ENCODE measurements around the gene MRPL54. TPM values are rescaled to one million over a fixed set of nuclear protein-coding genes. Genes with fewer than 3 reads are reported as not detected.

Gene MRPL54
- total RNA-seq, 4 donors from 2014 or later, result 52.4 to 76.3 (median 68.0) TPM

GRCh38 chr19:3733549-3734309 is 28.8 kb upstream of the MRPL54 start:
- ATAC-seq (ENCODE audit: low FRiP score), result no peak
- no peak for TF ChIP-seq CTCF (IDR thresholded peaks at IDR 0.05)

GRCh38 chr19:3734310-3734600 is 28.2 kb upstream of the MRPL54 start:
- ATAC-seq (ENCODE audit: low FRiP score) (no peak), DNase-seq (ENCODE audit: low spot score) (no peak)
- no peak for TF ChIP-seq CTCF (IDR thresholded peaks at IDR 0.05)

More at GRCh38 chr19:3733549-3734309, 28.8 kb upstream of the MRPL54 start:
- no peak for DNase-seq (ENCODE audit: low spot score)

GRCh38 chr19:3736106-3736724 is 26.3 kb upstream of the MRPL54 start:
- TF ChIP-seq CTCF (IDR thresholded peaks at IDR 0.05), result no peak
- ATAC-seq (ENCODE audit: low FRiP score) (no peak), DNase-seq (ENCODE audit: low spot score) (no peak)

GRCh38 chr19:3737487-3738205 is 24.8 kb upstream of the MRPL54 start:
- DNase-seq (ENCODE audit: low spot score) (no peak), ATAC-seq (ENCODE audit: low FRiP score) (no peak)
- no peak for TF ChIP-seq CTCF (IDR thresholded peaks at IDR 0.05)

GRCh38 chr19:3738477-3739220 is 23.8 kb upstream of the MRPL54 start:
- no peak for TF ChIP-seq CTCF (IDR thresholded peaks at IDR 0.05)

GRCh38 chr19:3740431-3740830 is 22.1 kb upstream of the MRPL54 start:
- no peak for DNase-seq (ENCODE audit: low spot score)
- no peak for TF ChIP-seq CTCF (IDR thresholded peaks at IDR 0.05)
- ATAC-seq (ENCODE audit: low FRiP score), result no peak

More at GRCh38 chr19:3738477-3739220, 23.8 kb upstream of the MRPL54 start:
- DNase-seq (ENCODE audit: low spot score) (no peak), ATAC-seq (ENCODE audit: low FRiP score) (no peak)
